GM12801 (cell line): ENCODE measurements around the gene VEGFA.

Experiments
- CTCF ChIP-seq: IDR thresholded peaks from one replicate; pipeline ENCODE4 v1.5.1; 2011; ENCODE audit warnings: control low read depth; ENCODE audit not compliant: insufficient read length; ENCODE audit errors: extremely low read depth

The VEGFA gene

GRCh38 chr6:43761666-43762409, 8.2 kb upstream of the VEGFA start:
- no peak for TF ChIP-seq CTCF

GRCh38 chr6:43762410-43762768, 7.6 kb upstream of the VEGFA start:
- no peak for TF ChIP-seq CTCF

GRCh38 chr6:43762966-43763695, 6.9 kb upstream of the VEGFA start:
- TF ChIP-seq CTCF = no peak

- no peak for TF ChIP-seq CTCF
Measured at GRCh38 chr6:43763812-43764522, 6.0 kb upstream of the VEGFA start.

- no peak for TF ChIP-seq CTCF
Measured at GRCh38 chr6:43764772-43765171, 5.2 kb upstream of the VEGFA start.

GRCh38 chr6:43765776-43766499, 4.1 kb upstream of the VEGFA start:
- no peak for TF ChIP-seq CTCF

GRCh38 chr6:43766500-43766853, 3.5 kb upstream of the VEGFA start:
- TF ChIP-seq CTCF = no peak
